RPMI7951 (cell line): ENCODE results near the gene YEATS2. TPM values are rescaled to one million over a fixed set of nuclear protein-coding genes. Genes with fewer than 3 reads are reported as not detected.
A peak's percentile ranks its signal among the peaks of the same experiment; 100 is the strongest.
"Not testable (repeated sequence)": the region's sequence is repeated elsewhere in the genome, so short reads cannot be mapped to it uniquely, and the experiment has no call there.

Experiments used
- DNase-seq: peaks from one replicate; pipeline ENCODE4 v3.0.0-alpha.2; 2012; ENCODE audit warnings: low read depth
- total RNA-seq: library from RNA; depleted of rRNA; stranded (reverse); fragments of >200 nt; shearing (Covaris generic); gene quantifications from 2 replicates; pipeline ENCODE4 v1.2.3, GENCODE V29; 2014; rRNA removed

YEATS2 gene
- total RNA-seq: 32.0 and 33.2 TPM in 2 replicates

GRCh38 chr3:183697610-183698317 is at the start of gene YEATS2:
YEATS2 (plus strand) TSS chr3:183697797; CDS start chr3:183715163, 17,366 bp downstream.
- DNase-seq: peak; percentile 72

DNA sequence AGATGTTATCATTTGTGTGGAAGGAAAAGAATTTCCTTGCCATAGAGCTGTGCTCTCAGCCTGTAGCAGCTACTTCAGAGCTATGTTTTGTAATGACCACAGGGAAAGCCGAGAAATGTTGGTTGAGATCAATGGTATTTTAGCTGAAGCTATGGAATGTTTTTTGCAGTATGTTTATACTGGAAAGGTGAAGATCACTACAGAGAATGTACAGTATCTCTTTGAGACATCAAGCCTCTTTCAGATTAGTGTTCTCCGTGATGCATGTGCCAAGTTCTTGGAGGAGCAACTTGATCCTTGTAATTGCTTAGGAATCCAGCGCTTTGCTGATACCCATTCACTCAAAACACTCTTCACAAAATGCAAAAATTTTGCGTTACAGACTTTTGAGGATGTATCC is 47.0 kb upstream of the YEATS2 start:
- DNase-seq: no peak

GRCh38 chr3:183653209-183654064 is 44.2 kb upstream of the YEATS2 start:
- peak; percentile 19 for DNase-seq

DNA sequence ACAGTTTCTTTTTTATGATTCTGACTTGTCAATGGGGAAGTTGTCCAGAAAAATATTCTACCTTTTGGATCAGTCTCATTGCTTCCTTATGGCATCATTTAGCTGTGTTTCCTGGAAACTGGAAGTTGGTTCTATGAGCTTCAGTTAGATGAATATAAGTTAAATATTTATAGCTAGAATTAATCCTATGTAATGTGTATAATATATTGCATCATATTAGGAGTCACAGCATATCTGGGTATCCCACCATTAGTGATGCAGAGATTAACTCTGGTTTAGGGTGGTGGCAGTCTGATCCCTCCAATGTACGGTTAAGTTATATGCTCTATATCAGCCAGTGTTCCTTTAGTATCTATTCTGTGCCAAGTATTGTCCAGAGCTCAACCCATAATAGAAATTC is 42.9 kb upstream of the YEATS2 start:
- no peak for DNase-seq

DNA sequence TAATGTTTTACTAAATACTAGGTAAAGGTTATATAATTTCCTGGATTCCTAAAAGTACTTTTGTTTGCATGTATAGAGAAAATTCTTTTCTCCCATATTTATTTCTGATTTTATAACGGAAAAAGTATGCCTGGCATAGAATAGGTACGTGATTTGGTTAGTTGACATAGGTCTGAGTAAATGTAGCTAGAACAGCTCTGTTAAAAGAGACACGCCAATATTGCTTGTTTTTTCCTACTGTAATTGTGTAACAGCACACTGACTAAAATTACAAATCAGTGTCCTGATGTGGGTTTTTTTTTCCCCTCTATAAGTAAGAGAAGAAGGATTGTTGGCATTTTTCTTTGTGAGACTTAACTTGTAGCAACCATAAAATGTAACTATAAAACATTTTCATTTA is 35.5 kb upstream of the YEATS2 start:
- no peak for DNase-seq

DNA sequence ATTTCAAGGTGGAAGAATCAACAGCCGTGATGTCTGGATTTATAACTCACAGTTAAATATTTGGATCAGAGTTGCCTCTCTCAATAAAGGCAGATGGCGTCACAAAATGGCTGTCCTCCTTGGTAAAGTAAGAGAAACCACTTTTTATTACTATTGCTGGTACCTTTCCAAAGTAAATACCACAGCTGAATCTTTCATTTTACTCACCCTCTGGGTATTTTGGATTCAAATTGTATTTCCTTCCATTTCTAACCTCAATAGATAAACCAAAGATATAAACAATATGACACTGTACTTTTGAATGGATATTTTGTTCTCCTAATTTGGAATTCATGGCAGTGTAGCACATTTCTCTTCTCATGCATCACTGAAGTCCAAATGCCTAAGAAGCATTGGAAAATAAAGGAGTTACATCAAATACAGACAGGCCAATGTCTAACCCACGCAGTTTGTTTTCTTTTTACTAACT is 32.6 kb upstream of the YEATS2 start:
- DNase-seq: peak; percentile 93

DNA sequence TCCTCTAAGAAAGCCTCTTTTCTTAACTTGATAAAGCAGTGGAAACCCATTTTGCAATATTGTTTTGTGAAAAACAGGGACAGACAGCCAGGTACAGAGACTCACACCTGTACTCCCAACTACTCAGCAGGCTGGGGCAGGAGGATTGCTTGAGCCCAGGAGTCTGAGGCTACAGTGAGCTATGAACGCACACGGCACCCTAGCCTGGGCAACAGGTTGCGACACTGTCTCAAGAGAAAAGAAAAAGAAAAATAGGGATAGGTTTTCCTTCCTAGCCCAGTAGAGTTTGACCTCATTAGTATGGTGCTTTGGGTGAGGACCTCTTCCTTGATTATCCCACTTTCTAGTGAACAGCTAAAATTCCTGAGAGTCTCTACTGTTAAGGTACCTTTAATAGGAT is 17.5 kb upstream of the YEATS2 start:
- DNase-seq: no peak

- no peak for DNase-seq
These were observed 9.9 kb upstream of the YEATS2 start for GRCh38 chr3:183687705-183688104.

- DNase-seq: no peak
These were observed 8.7 kb upstream of the YEATS2 start for GRCh38 chr3:183688874-183689273.

DNA sequence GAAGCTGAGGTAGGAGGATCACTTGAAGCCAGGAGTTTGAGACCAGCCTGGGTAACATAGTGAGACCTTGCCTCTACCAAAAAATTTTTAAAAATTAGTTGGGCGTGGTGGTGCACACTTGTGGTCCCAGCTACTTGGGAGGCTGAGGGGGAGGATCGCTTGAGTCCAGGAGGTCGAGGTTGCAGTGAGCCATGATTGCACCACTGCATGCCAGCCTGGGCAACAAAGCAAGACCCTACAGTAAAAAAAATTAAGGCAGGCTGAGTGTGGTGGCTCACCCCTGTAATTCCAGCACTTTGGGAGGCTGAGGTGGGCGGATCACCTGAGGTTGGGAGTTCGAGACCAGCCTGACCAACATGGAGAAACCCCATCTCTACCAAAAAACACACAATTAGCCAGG is 8.0 kb upstream of the YEATS2 start:
- not testable (repeated sequence) for DNase-seq

DNA sequence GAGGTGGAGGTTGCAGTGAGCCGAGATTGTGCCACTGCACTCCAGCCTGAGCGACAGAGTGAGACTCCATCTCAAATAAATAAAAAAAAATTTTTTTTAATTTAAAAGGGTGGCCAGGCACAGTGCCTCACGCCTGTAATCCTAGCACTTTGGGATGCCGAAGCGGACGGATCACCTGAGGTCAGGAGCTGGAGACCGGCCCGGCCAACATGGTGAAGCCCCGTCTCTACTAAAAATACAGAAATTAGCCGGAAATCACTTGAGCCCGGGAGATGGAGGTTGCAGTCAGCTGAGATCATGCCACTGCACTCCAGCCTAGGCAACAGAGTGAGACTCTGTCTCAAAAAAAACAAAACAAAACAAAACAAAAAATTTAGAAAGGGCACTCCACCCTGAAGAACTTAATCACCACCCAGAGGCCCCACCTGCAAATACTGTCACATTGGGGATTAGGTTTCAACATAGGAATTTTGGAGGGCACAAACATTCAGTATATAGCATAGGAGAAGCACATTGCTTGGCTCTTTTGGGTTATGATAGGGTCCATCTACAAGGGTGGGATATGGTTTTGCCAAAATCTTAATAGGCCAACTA is 7.1 kb upstream of the YEATS2 start:
- no peak for DNase-seq

GRCh38 chr3:183692436-183692835 is 5.2 kb upstream of the YEATS2 start:
- peak; percentile 26 for DNase-seq

DNA sequence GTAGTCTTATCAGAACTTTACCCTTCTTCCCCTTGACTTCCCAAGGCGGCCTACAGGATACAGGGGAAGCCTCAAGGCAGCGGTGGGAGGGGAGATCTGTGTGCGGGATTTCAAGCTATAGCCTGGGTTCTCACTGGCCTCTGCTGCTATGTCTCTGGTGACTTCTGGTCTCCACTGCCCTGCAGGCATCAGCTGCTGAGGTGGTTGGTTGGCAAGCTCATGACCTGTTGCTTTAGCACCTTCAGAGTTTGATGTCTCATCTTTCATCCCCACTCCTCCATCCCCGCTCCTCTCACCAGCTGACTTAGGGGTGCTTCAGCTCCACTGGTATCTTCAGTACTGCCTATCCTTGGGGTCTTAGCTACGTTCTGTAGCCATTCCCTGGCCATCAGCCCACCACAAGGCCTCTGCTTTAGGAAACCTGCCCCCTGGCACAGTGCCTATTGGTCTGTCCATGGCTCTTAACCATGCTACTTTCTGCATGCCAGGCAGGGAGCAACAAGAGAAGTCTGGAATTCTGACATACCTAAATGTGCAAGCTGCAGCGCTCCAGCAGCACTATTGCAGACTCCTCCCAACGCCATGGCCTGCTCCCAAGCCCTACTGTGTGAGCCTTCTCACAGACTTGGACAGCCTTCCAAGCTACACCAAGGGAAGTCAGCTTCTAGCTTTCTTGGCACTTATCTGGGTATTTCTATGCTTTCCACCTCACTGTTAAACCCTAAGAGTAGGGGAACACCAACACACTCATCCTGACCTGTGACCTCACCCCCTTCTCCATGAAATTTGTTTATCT is 1.8 kb upstream of the YEATS2 start:
- peak; percentile 20 for DNase-seq

DNA sequence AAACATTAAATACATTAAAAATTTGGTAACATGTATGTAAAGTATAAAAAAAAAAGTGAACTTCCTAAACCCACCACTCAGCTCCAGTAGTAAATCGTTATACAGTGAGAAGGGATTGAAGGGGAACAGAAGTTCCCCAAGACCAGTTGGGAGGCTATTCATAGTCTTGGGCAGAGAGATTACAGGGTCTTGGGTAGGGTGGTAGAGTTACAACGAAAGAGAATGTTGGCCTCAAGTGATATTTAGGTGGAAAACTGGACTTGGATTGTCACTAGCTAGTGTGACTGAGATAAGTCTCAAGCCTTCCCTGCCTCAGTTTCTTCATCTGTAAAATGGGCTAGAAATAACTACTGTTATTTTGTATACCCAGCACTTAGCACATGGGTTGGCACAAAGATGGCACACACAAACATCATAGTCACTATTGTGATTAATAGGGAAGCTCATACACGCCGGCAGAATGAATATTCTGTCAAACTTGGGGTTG is 431 bp upstream of the YEATS2 start:
- no peak for DNase-seq

GRCh38 chr3:183698318-183698751 is 738 bp downstream of the YEATS2 start:
- DNase-seq: peak; percentile 43

- peak; percentile 40 for DNase-seq
These were observed 1.2 kb downstream of the YEATS2 start for GRCh38 chr3:183698756-183699155.

- no peak for DNase-seq
These were observed 1.8 kb downstream of the YEATS2 start for GRCh38 chr3:183699238-183699947.

- DNase-seq: no peak
These were observed 4.1 kb downstream of the YEATS2 start for GRCh38 chr3:183701744-183702143.

DNA sequence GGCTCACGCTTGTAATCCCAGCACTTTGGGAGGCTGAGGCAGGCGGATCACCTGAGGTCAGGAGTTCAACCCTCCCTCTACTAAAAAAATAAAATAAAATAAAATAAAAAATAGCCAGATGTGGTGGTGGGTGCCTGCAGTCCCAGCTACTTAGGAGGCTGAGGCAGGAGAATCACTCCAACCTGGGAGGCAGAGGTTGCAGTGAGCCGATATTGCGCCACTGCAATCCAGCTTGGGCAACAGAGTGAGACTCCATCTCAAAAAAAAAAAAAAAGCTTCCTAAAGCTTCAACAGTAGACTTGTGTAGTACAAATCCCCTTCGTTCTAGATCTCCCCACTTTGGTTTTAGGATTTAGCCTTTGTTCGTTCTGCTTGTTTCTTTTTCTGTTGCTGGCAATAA is 6.3 kb downstream of the YEATS2 start:
- not testable (repeated sequence) for DNase-seq

- no peak for DNase-seq
These were observed 12.6 kb downstream of the YEATS2 start for GRCh38 chr3:183710231-183710630.

GRCh38 chr3:183711516-183711915 is 13.9 kb downstream of the YEATS2 start:
- DNase-seq: no peak
